Endothelial cell of umbilical vein (primary cell): ENCODE data around the gene CNTNAP2. TPM values are rescaled to one million over a fixed set of nuclear protein-coding genes. Genes with fewer than 3 reads are reported as not detected.

Source experiments
- BruUV-seq: library from RNA; stranded (reverse); fragments of 400-500 nt; replicated peaks from 2 replicates; lab custom pipeline; 2021; lab: Mats Ljungman, UMichigan
- CTCF ChIA-PET: fragments of 300-600, 350-600 bp; sonication (Branson Sonifier 250); formaldehyde crosslinking; loops from one replicate; lab custom pipeline; 2021; ENCODE audit warnings: antibody characterized with exemption, inconsistent platforms; lab: Charles Lee
- POLR2A ChIA-PET: fragments of 300-600, 350-600 bp; sonication (Branson Sonifier 250); formaldehyde crosslinking; loops from one replicate; lab custom pipeline; 2021; ENCODE audit warnings: antibody characterized with exemption, inconsistent platforms; lab: Charles Lee
- DNase-seq: peaks from one replicate; pipeline ENCODE4 v3.0.0-alpha.2; 2011; ENCODE audit warnings: low read depth, low spot score
- FAIRE-seq: peaks from 2 replicates; lab custom pipeline; 2011; peaks lifted over from hg19 to GRCh38; lab: Jason Lieb, UNC
- H2AFZ ChIP-seq: 2 replicates; pipeline ENCODE4 v1.6.0; 2012; ENCODE audit warnings: low read depth, low read length, control low read depth, inconsistent platforms
- H3K27ac ChIP-seq: 2 replicates; pipeline ENCODE4 v1.5.1; 2011; ENCODE audit warnings: low read depth, mild to moderate bottlenecking, control low read depth, low read length, moderate library complexity; ENCODE audit not compliant: insufficient read depth
- H3K27me3 ChIP-seq, 2 experiments: 2 replicates each; pipeline versions ENCODE4 v1.6.0 to v1.6.1; 2011; ENCODE audit warnings: low read length in 2 of 2, mixed read lengths in 1 of 2; ENCODE audit not compliant: control insufficient read depth in 2 of 2, insufficient read depth in 2 of 2
- H3K36me3 ChIP-seq, 2 experiments: 2 replicates in 1 of 2; 3 replicates in 1 of 2; pipeline ENCODE4 v1.5.1; 2011; ENCODE audit warnings: low read length in 2 of 2, mild to moderate bottlenecking in 1 of 2, moderate library complexity in 1 of 2; ENCODE audit not compliant: control insufficient read depth in 2 of 2, insufficient read depth in 2 of 2; ENCODE audit errors: extremely low read depth in 1 of 2
- H3K4me1 ChIP-seq: 3 replicates; pipeline ENCODE4 v1.5.1; 2011; ENCODE audit warnings: mild to moderate bottlenecking, low read length; ENCODE audit not compliant: control insufficient read depth, insufficient read depth; ENCODE audit errors: extremely low read depth
- H3K4me2 ChIP-seq: 2 replicates; pipeline ENCODE4 v1.6.1; 2011; ENCODE audit warnings: low read length, control low read depth, mixed read lengths; ENCODE audit not compliant: insufficient read depth
- H3K4me3 ChIP-seq, 3 experiments: fragments of 200-600 bp in 1 of 3; sonication (generic), shearing (Covaris generic) in 1 of 3; replicated peaks in 1 of 3; 2 replicates each; pipeline ENCODE4 v1.5.1; 2011 to 2016; ENCODE audit warnings: control low read depth in 3 of 3, low read length in 3 of 3, mild to moderate bottlenecking in 2 of 3, inconsistent platforms in 1 of 3, low read depth in 1 of 3, moderate library complexity in 1 of 3; ENCODE audit not compliant: insufficient read depth in 1 of 3
- H3K79me2 ChIP-seq: 2 replicates; pipeline ENCODE4 v1.6.0; 2012; ENCODE audit warnings: low read length, inconsistent platforms; ENCODE audit not compliant: control insufficient read depth, insufficient read depth
- H3K9ac ChIP-seq: replicated peaks from 2 replicates; pipeline ENCODE3; 2011; ENCODE audit warnings: low read length, control low read depth; ENCODE audit not compliant: insufficient read depth; ENCODE audit errors: extremely low read depth
- H3K9me1 ChIP-seq: replicated peaks from 3 replicates; pipeline ENCODE4 v1.6.0; 2011; ENCODE audit warnings: mild to moderate bottlenecking, low read length; ENCODE audit not compliant: control insufficient read depth, insufficient read depth; ENCODE audit errors: extremely low read depth
- H3K9me3 ChIP-seq: replicated peaks from 2 replicates; pipeline ENCODE4 v1.5.1; 2012; ENCODE audit warnings: low read length, inconsistent platforms; ENCODE audit not compliant: control insufficient read depth, insufficient read depth
- H4K20me1 ChIP-seq: replicated peaks from 2 replicates; pipeline ENCODE3; 2011; ENCODE audit warnings: mild to moderate bottlenecking, low read length; ENCODE audit not compliant: control insufficient read depth, insufficient read depth; ENCODE audit errors: extremely low read depth
- EZH2 ChIP-seq: IDR thresholded peaks from 2 replicates; pipeline ENCODE4 v1.6.1; 2012; ENCODE audit warnings: borderline replicate concordance, low read depth, mild to moderate bottlenecking, moderate library complexity, low read length, inconsistent platforms; ENCODE audit not compliant: severe bottlenecking
- FOS ChIP-seq: IDR thresholded peaks from 2 replicates; pipeline ENCODE4 v1.6.1; 2011; ENCODE audit warnings: mild to moderate bottlenecking, low read length, moderate library complexity, borderline replicate concordance; ENCODE audit not compliant: insufficient read depth
- GATA2 ChIP-seq: IDR thresholded peaks from 2 replicates; pipeline ENCODE4 v1.7.0; 2011; ENCODE audit warnings: low read depth, mild to moderate bottlenecking, moderate library complexity, mixed read lengths, low read length; ENCODE audit not compliant: insufficient read length, insufficient read depth
- JUN ChIP-seq: IDR thresholded peaks from 2 replicates; pipeline ENCODE4 v1.6.1; 2011; ENCODE audit warnings: borderline replicate concordance, low read depth; ENCODE audit not compliant: insufficient read length, insufficient read depth
- MAX ChIP-seq: IDR thresholded peaks from 2 replicates; pipeline ENCODE4 v1.6.1; 2011; ENCODE audit not compliant: insufficient read depth, insufficient read length
- MYC ChIP-seq: IDR thresholded peaks from one replicate; pipeline ENCODE4 v1.6.1; 2011; ENCODE audit warnings: mild to moderate bottlenecking, low read depth, low read length
- POLR2A ChIP-seq: IDR thresholded peaks from 2 replicates; pipeline ENCODE4 v1.6.1; 2012; ENCODE audit warnings: low read depth, mild to moderate bottlenecking, control low read depth, low read length
- POLR2AphosphoS5 ChIP-seq: IDR thresholded peaks from 2 replicates; pipeline ENCODE4 v1.6.1; 2012; ENCODE audit warnings: low read depth, mild to moderate bottlenecking, control low read depth, low read length, moderate library complexity; ENCODE audit not compliant: insufficient read depth
- dilution Hi-C: fragments of 300-500 bp; cut with MboI; formaldehyde crosslinking; loops from one replicate; pipeline ENCODE4 v1.15.0; 2019; ENCODE audit warnings: low sequenced_read_pairs; ENCODE audit not compliant: extremely low pct_ligation_motif_present
- intact Hi-C: fragments of 100-400 bp; cut with micrococcal nuclease; formaldehyde crosslinking; loops from one replicate; pipeline ENCODE4 v1.10.0; 2022
- polyA plus RNA-seq, 4 experiments: library from polyadenylated mRNA; depleted of rRNA in 3 of 4; stranded (reverse) in 3 of 4; unstranded in 1 of 4; fragments of >200 nt; gene quantifications; 2 replicates each; pipeline versions ENCODE4 v1.2.1 to v1.2.3, GENCODE V29; 2011 to 2012; ENCODE audit warnings: missing spikeins in 1 of 4
- total RNA-seq: library from RNA; stranded (reverse); gene quantifications from 2 replicates; pipeline ENCODE4 v1.2.3, GENCODE V29; 2021

CNTNAP2 gene
- total and polyA plus RNA-seq, 2 donors (not counting 3 experiments of a cell fraction or from before 2014, with no cell fraction given) = not detected

GRCh38 chr7:148332191-148333186 is 2215.9 kb downstream of the CNTNAP2 start:
- no peak for TF ChIP-seq EZH2
- TF ChIP-seq JUN = no peak
- TF ChIP-seq FOS = no peak
- no peak for TF ChIP-seq GATA2
- no peak for TF ChIP-seq POLR2AphosphoS5
- no peak for TF ChIP-seq MAX
- no peak for TF ChIP-seq MYC
- TF ChIP-seq POLR2A = no peak

More at GRCh38 chr7:148332191-148333186, 2215.9 kb downstream of the CNTNAP2 start:
- Histone ChIP-seq H3K9me1 (no peaks in the 10 kb centered on the region), H3K4me3 (no peak overlapping the region), H3K27me3 (no peaks in the 10 kb centered on the region), H3K4me1 (no peaks in the 10 kb centered on the region), H4K20me1 (no peaks in the 10 kb centered on the region), H3K4me2 (no peak overlapping the region), H3K36me3 (no peaks in the 10 kb centered on the region), H3K27ac (no peak overlapping the region), H3K9me3 (peaks cover 7% of the 10 kb centered on the region), H3K79me2 (no peaks in the 10 kb centered on the region), H2AFZ (no peak overlapping the region), H3K9ac (no peak overlapping the region)
- FAIRE-seq (no peak), DNase-seq (no peak)
- BruUV-seq = no TSS peak
- intact Hi-C loops (no loop called here), dilution Hi-C loops (no loop called here)
- ChIA-PET POLR2A (interaction anchor here (0.7 kb wide), 1 partner anchor 780 kb away, joined by 3 read pairs; no protein-coding TSS in a partner anchor), CTCF (no interaction called here)
